MM.1S (cell line): ENCODE data around the gene AP2S1.

Experiments used
- EZH2 ChIP-seq: fragments of 300-600 bp; sonication (generic); optimal IDR thresholded peaks from 2 replicates; pipeline ENCODE3; 2017; ENCODE audit warnings: low read depth, mild to moderate bottlenecking, antibody characterized with exemption, low read length, mixed read lengths
- EZH2phosphoT487 ChIP-seq: fragments of 300-600 bp; sonication (generic); IDR thresholded peaks from 2 replicates; pipeline ENCODE4 v1.6.1; 2018; ENCODE audit warnings: antibody characterized with exemption, low read length
- TF ChIP-seq, protein P1 (sequence below): fragments of 300-600 bp; sonication (generic); IDR thresholded peaks from 2 replicates; pipeline ENCODE4 v1.5.1; 2016; ENCODE audit warnings: antibody characterized with exemption, low read length, mixed read lengths

DNA sequence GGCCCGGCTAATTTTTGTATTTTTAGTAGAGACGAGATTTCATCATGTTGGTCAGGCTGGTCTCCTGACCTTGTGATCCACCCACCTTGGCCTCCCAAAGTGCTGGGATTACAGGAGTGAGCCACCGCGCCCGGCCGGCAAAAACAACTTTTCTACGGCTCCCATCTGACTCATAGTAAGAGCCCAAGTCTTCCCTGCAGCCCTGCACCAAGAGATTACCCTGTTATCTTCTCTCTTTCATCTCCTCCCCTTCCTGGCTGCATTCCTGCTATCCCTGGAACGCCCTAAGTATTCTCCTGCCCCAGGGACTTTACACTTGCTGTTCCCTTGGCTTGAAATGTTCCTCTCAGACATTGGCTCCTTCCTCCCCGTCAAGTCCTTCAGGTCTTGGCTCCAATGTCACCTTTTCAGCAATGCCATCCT is 6.6 kb downstream of the AP2S1 start:
- TF ChIP-seq, protein P1, sequence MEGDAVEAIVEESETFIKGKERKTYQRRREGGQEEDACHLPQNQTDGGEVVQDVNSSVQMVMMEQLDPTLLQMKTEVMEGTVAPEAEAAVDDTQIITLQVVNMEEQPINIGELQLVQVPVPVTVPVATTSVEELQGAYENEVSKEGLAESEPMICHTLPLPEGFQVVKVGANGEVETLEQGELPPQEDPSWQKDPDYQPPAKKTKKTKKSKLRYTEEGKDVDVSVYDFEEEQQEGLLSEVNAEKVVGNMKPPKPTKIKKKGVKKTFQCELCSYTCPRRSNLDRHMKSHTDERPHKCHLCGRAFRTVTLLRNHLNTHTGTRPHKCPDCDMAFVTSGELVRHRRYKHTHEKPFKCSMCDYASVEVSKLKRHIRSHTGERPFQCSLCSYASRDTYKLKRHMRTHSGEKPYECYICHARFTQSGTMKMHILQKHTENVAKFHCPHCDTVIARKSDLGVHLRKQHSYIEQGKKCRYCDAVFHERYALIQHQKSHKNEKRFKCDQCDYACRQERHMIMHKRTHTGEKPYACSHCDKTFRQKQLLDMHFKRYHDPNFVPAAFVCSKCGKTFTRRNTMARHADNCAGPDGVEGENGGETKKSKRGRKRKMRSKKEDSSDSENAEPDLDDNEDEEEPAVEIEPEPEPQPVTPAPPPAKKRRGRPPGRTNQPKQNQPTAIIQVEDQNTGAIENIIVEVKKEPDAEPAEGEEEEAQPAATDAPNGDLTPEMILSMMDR = no peak
- TF ChIP-seq EZH2 = no peak
- no peak for TF ChIP-seq EZH2phosphoT487
